Endothelial cell of umbilical vein (primary cell): ENCODE measurements around the gene KREMEN1. TPM values are rescaled to one million over a fixed set of nuclear protein-coding genes. Genes with fewer than 3 reads are reported as not detected.

Experiments used
- BruUV-seq: library from RNA; stranded (reverse); fragments of 400-500 nt; replicated peaks from 2 replicates; lab custom pipeline; 2021; lab: Mats Ljungman, UMichigan
- CTCF ChIA-PET: fragments of 300-600, 350-600 bp; sonication (Branson Sonifier 250); formaldehyde crosslinking; loops from one replicate; lab custom pipeline; 2021; ENCODE audit warnings: antibody characterized with exemption, inconsistent platforms; lab: Charles Lee
- POLR2A ChIA-PET: fragments of 300-600, 350-600 bp; sonication (Branson Sonifier 250); formaldehyde crosslinking; loops from one replicate; lab custom pipeline; 2021; ENCODE audit warnings: antibody characterized with exemption, inconsistent platforms; lab: Charles Lee
- DNase-seq: peaks from one replicate; pipeline ENCODE4 v3.0.0-alpha.2; 2011; ENCODE audit warnings: low read depth, low spot score
- FAIRE-seq: peaks from 2 replicates; lab custom pipeline; 2011; peaks lifted over from hg19 to GRCh38; lab: Jason Lieb, UNC
- H2AFZ ChIP-seq: 2 replicates; pipeline ENCODE4 v1.6.0; 2012; ENCODE audit warnings: low read depth, low read length, control low read depth, inconsistent platforms
- H3K27ac ChIP-seq: 2 replicates; pipeline ENCODE4 v1.5.1; 2011; ENCODE audit warnings: low read depth, mild to moderate bottlenecking, control low read depth, low read length, moderate library complexity; ENCODE audit not compliant: insufficient read depth
- H3K27me3 ChIP-seq, 2 experiments: 2 replicates each; pipeline versions ENCODE4 v1.6.0 to v1.6.1; 2011; ENCODE audit warnings: low read length in 2 of 2, mixed read lengths in 1 of 2; ENCODE audit not compliant: control insufficient read depth in 2 of 2, insufficient read depth in 2 of 2
- H3K36me3 ChIP-seq, 2 experiments: 2 replicates in 1 of 2; 3 replicates in 1 of 2; pipeline ENCODE4 v1.5.1; 2011; ENCODE audit warnings: low read length in 2 of 2, mild to moderate bottlenecking in 1 of 2, moderate library complexity in 1 of 2; ENCODE audit not compliant: control insufficient read depth in 2 of 2, insufficient read depth in 2 of 2; ENCODE audit errors: extremely low read depth in 1 of 2
- H3K4me1 ChIP-seq: 3 replicates; pipeline ENCODE4 v1.5.1; 2011; ENCODE audit warnings: mild to moderate bottlenecking, low read length; ENCODE audit not compliant: control insufficient read depth, insufficient read depth; ENCODE audit errors: extremely low read depth
- H3K4me2 ChIP-seq: 2 replicates; pipeline ENCODE4 v1.6.1; 2011; ENCODE audit warnings: low read length, control low read depth, mixed read lengths; ENCODE audit not compliant: insufficient read depth
- H3K4me3 ChIP-seq, 3 experiments: fragments of 200-600 bp in 1 of 3; sonication (generic), shearing (Covaris generic) in 1 of 3; replicated peaks in 1 of 3; 2 replicates each; pipeline ENCODE4 v1.5.1; 2011 to 2016; ENCODE audit warnings: control low read depth in 3 of 3, low read length in 3 of 3, mild to moderate bottlenecking in 2 of 3, inconsistent platforms in 1 of 3, low read depth in 1 of 3, moderate library complexity in 1 of 3; ENCODE audit not compliant: insufficient read depth in 1 of 3
- H3K79me2 ChIP-seq: 2 replicates; pipeline ENCODE4 v1.6.0; 2012; ENCODE audit warnings: low read length, inconsistent platforms; ENCODE audit not compliant: control insufficient read depth, insufficient read depth
- H3K9ac ChIP-seq: replicated peaks from 2 replicates; pipeline ENCODE3; 2011; ENCODE audit warnings: low read length, control low read depth; ENCODE audit not compliant: insufficient read depth; ENCODE audit errors: extremely low read depth
- H3K9me1 ChIP-seq: replicated peaks from 3 replicates; pipeline ENCODE4 v1.6.0; 2011; ENCODE audit warnings: mild to moderate bottlenecking, low read length; ENCODE audit not compliant: control insufficient read depth, insufficient read depth; ENCODE audit errors: extremely low read depth
- H3K9me3 ChIP-seq: replicated peaks from 2 replicates; pipeline ENCODE4 v1.5.1; 2012; ENCODE audit warnings: low read length, inconsistent platforms; ENCODE audit not compliant: control insufficient read depth, insufficient read depth
- H4K20me1 ChIP-seq: replicated peaks from 2 replicates; pipeline ENCODE3; 2011; ENCODE audit warnings: mild to moderate bottlenecking, low read length; ENCODE audit not compliant: control insufficient read depth, insufficient read depth; ENCODE audit errors: extremely low read depth
- EZH2 ChIP-seq: IDR thresholded peaks from 2 replicates; pipeline ENCODE4 v1.6.1; 2012; ENCODE audit warnings: borderline replicate concordance, low read depth, mild to moderate bottlenecking, moderate library complexity, low read length, inconsistent platforms; ENCODE audit not compliant: severe bottlenecking
- FOS ChIP-seq: IDR thresholded peaks from 2 replicates; pipeline ENCODE4 v1.6.1; 2011; ENCODE audit warnings: mild to moderate bottlenecking, low read length, moderate library complexity, borderline replicate concordance; ENCODE audit not compliant: insufficient read depth
- GATA2 ChIP-seq: IDR thresholded peaks from 2 replicates; pipeline ENCODE4 v1.7.0; 2011; ENCODE audit warnings: low read depth, mild to moderate bottlenecking, moderate library complexity, mixed read lengths, low read length; ENCODE audit not compliant: insufficient read length, insufficient read depth
- JUN ChIP-seq: IDR thresholded peaks from 2 replicates; pipeline ENCODE4 v1.6.1; 2011; ENCODE audit warnings: borderline replicate concordance, low read depth; ENCODE audit not compliant: insufficient read length, insufficient read depth
- MYC ChIP-seq: IDR thresholded peaks from one replicate; pipeline ENCODE4 v1.6.1; 2011; ENCODE audit warnings: mild to moderate bottlenecking, low read depth, low read length
- POLR2A ChIP-seq: IDR thresholded peaks from 2 replicates; pipeline ENCODE4 v1.6.1; 2012; ENCODE audit warnings: low read depth, mild to moderate bottlenecking, control low read depth, low read length
- POLR2AphosphoS5 ChIP-seq: IDR thresholded peaks from 2 replicates; pipeline ENCODE4 v1.6.1; 2012; ENCODE audit warnings: low read depth, mild to moderate bottlenecking, control low read depth, low read length, moderate library complexity; ENCODE audit not compliant: insufficient read depth
- dilution Hi-C: fragments of 300-500 bp; cut with MboI; formaldehyde crosslinking; loops from one replicate; pipeline ENCODE4 v1.15.0; 2019; ENCODE audit warnings: low sequenced_read_pairs; ENCODE audit not compliant: extremely low pct_ligation_motif_present
- intact Hi-C: fragments of 100-400 bp; cut with micrococcal nuclease; formaldehyde crosslinking; loops from one replicate; pipeline ENCODE4 v1.10.0; 2022
- polyA plus RNA-seq, 4 experiments: library from polyadenylated mRNA; depleted of rRNA in 3 of 4; stranded (reverse) in 3 of 4; unstranded in 1 of 4; fragments of >200 nt; gene quantifications; 2 replicates each; pipeline versions ENCODE4 v1.2.1 to v1.2.3, GENCODE V29; 2011 to 2012; ENCODE audit warnings: missing spikeins in 1 of 4
- total RNA-seq: library from RNA; stranded (reverse); gene quantifications from 2 replicates; pipeline ENCODE4 v1.2.3, GENCODE V29; 2021
- TF ChIP-seq, protein P1 (sequence below), 2 donors: IDR thresholded peaks; 1 replicate in 1 of 2; 2 replicates in 1 of 2; pipeline ENCODE4 v1.5.1; 2011; ENCODE audit warnings: low read length in 2 of 2, mild to moderate bottlenecking in 2 of 2, moderate library complexity in 2 of 2, control low read depth in 1 of 2, inconsistent platforms in 1 of 2, low read depth in 1 of 2; ENCODE audit not compliant: insufficient read depth in 1 of 2; ENCODE audit errors: extremely low read depth in 1 of 2
- TF ChIP-seq, protein P2 (sequence below): IDR thresholded peaks from 2 replicates; pipeline ENCODE4 v1.6.1; 2011; ENCODE audit not compliant: insufficient read depth, insufficient read length

KREMEN1 gene
- total and polyA plus RNA-seq, 2 donors (not counting 3 experiments of a cell fraction or from before 2014, with no cell fraction given), result 0.58 to 1.1 TPM

DNA sequence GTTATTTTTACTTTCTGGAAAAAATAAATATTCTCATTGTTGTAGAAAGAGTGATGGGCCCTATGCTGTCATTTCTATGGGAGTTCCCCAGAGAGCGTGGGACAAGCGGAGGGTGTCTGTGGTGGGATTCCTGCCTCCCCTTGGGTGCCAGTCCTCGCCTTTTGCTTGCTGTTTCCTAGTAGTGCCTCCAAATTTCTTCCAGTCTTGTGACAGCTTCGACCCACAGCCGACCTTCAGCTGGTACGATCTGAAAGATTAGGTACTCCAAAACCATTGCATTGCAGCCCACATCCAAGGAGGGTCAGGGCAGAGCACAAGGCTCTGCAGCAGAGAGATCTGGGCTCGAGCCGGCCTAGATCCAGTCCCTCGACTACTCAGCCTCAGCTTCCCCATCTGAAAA lies 73.9 kb downstream of the KREMEN1 start:
- no peaks in the 10 kb centered on the region for H3K9me1 ChIP-seq
- no peaks in the 10 kb centered on the region for H3K36me3 ChIP-seq
- TF ChIP-seq, protein P1, sequence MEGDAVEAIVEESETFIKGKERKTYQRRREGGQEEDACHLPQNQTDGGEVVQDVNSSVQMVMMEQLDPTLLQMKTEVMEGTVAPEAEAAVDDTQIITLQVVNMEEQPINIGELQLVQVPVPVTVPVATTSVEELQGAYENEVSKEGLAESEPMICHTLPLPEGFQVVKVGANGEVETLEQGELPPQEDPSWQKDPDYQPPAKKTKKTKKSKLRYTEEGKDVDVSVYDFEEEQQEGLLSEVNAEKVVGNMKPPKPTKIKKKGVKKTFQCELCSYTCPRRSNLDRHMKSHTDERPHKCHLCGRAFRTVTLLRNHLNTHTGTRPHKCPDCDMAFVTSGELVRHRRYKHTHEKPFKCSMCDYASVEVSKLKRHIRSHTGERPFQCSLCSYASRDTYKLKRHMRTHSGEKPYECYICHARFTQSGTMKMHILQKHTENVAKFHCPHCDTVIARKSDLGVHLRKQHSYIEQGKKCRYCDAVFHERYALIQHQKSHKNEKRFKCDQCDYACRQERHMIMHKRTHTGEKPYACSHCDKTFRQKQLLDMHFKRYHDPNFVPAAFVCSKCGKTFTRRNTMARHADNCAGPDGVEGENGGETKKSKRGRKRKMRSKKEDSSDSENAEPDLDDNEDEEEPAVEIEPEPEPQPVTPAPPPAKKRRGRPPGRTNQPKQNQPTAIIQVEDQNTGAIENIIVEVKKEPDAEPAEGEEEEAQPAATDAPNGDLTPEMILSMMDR (IDR thresholded peaks at IDR 0.05; ENCODE audit: extremely low read depth in 1 of 2, insufficient read depth in 1 of 2, low read depth in 1 of 2, low read length in 2 of 2), result no peak
- TF ChIP-seq GATA2 (no peak), MYC (no peak), JUN (no peak), POLR2AphosphoS5 (no peak), FOS (no peak), POLR2A (no peak), EZH2 (no peak)
- TF ChIP-seq, protein P2, sequence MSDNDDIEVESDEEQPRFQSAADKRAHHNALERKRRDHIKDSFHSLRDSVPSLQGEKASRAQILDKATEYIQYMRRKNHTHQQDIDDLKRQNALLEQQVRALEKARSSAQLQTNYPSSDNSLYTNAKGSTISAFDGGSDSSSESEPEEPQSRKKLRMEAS, result no peak
- H3K79me2 ChIP-seq, result no peaks in the 10 kb centered on the region
- peaks cover under 1 to 4% of the 10 kb centered on the region in 2 experiments for H3K27me3 ChIP-seq
- H3K4me1 ChIP-seq, result no peaks in the 10 kb centered on the region
- no peak overlapping the region for H3K27ac ChIP-seq
- H3K4me3 ChIP-seq, result no peak overlapping the region
- no TSS peak for BruUV-seq
- POLR2A ChIA-PET, result no interaction called here
- CTCF ChIA-PET, result interaction anchor here (0.6 to 1.5 kb wide), 2 partner anchors 12 to 99 kb away, joined by 3 to 5 read pairs; no protein-coding TSS in a partner anchor
- FAIRE-seq (no peak), DNase-seq (no peak)
- H2AFZ ChIP-seq, result no peak overlapping the region
- H4K20me1 ChIP-seq, result no peaks in the 10 kb centered on the region
- H3K4me2 ChIP-seq, result no peak overlapping the region
- no peaks in the 10 kb centered on the region for H3K9me3 ChIP-seq
- intact Hi-C loops (no loop called here), dilution Hi-C loops (no loop called here)
- H3K9ac ChIP-seq, result no peak overlapping the region
